GM23338 (cell line): ENCODE measurements around the gene AGAP1.

Experiments
- CREB1 ChIP-seq: fragments of 250-450 bp; sonication (Bioruptor Pico); IDR thresholded peaks from 2 replicates; pipeline ENCODE4 v1.5.0; 2020; ENCODE audit warnings: low read depth, mild to moderate bottlenecking, moderate library complexity
- EZH2 ChIP-seq: fragments of 200-600 bp; sonication (generic); IDR thresholded peaks from one replicate; pipeline ENCODE4 v1.8.0; 2017; ENCODE audit warnings: antibody characterized with exemption, mild to moderate bottlenecking, low read depth; ENCODE audit not compliant: unreplicated experiment
- EZH2phosphoT487 ChIP-seq: fragments of 200-600 bp; sonication (generic); IDR thresholded peaks from one replicate; pipeline ENCODE4 v1.8.1; 2018; ENCODE audit warnings: antibody characterized with exemption; ENCODE audit not compliant: unreplicated experiment
- JUNB ChIP-seq: IDR thresholded peaks from one replicate; pipeline ENCODE4 v1.6.1; 2016; ENCODE audit warnings: antibody characterized with exemption; ENCODE audit not compliant: unreplicated experiment
- NANOG ChIP-seq: IDR thresholded peaks from 2 replicates; pipeline ENCODE4 v1.6.1; 2016; ENCODE audit warnings: antibody characterized with exemption, borderline replicate concordance
- POLR2AphosphoS5 ChIP-seq: IDR thresholded peaks from 2 replicates; pipeline ENCODE4 v1.6.1; 2016; ENCODE audit warnings: antibody characterized with exemption, low read depth
- REST ChIP-seq: IDR thresholded peaks from one replicate; pipeline ENCODE4 v1.6.1; 2018; ENCODE audit warnings: antibody characterized with exemption; ENCODE audit not compliant: unreplicated experiment
- STAT1 ChIP-seq: IDR thresholded peaks from one replicate; pipeline ENCODE4 v1.6.1; 2016; ENCODE audit warnings: antibody characterized with exemption; ENCODE audit not compliant: unreplicated experiment
- ZNF114 ChIP-seq: fragments of 250-450 bp; sonication (Bioruptor Pico); IDR thresholded peaks from 2 replicates; pipeline ENCODE4 v1.5.0; 2020; ENCODE audit warnings: mild to moderate bottlenecking, moderate library complexity
- ZNF331 ChIP-seq: fragments of 250-450 bp; sonication (Bioruptor Pico); IDR thresholded peaks from 2 replicates; pipeline ENCODE4 v1.5.0; 2020; ENCODE audit warnings: low read depth, mild to moderate bottlenecking, moderate library complexity
- ZNF462 ChIP-seq: fragments of 250-450 bp; sonication (Bioruptor Pico); IDR thresholded peaks from 2 replicates; pipeline ENCODE4 v1.5.0; 2020; ENCODE audit warnings: mild to moderate bottlenecking, moderate library complexity
- TF ChIP-seq, protein P1 (sequence below), 2 experiments: fragments of 200-600 bp in 1 of 2; sonication (generic) in 1 of 2; conservative IDR thresholded peaks; 2 replicates each; pipeline versions ENCODE4 v1.5.1 to v1.6.1; 2016 to 2017; ENCODE audit warnings: antibody characterized with exemption in 2 of 2, low read depth in 2 of 2, mild to moderate bottlenecking in 2 of 2, moderate library complexity in 1 of 2
- TF ChIP-seq, protein P2 (sequence below): IDR thresholded peaks from 2 replicates; pipeline ENCODE4 v1.6.1; 2016; ENCODE audit warnings: antibody characterized with exemption

- TF ChIP-seq CREB1 (CRISPR knock-in tag) (no peak), EZH2 (no peak), POLR2AphosphoS5 (no peak), REST (no peak), ZNF331 (CRISPR knock-in tag) (no peak), JUNB (no peak), STAT1 (no peak), EZH2phosphoT487 (no peak), ZNF462 (CRISPR knock-in tag) (no peak), ZNF114 (no peak), NANOG (no peak)
- TF ChIP-seq, protein P1, sequence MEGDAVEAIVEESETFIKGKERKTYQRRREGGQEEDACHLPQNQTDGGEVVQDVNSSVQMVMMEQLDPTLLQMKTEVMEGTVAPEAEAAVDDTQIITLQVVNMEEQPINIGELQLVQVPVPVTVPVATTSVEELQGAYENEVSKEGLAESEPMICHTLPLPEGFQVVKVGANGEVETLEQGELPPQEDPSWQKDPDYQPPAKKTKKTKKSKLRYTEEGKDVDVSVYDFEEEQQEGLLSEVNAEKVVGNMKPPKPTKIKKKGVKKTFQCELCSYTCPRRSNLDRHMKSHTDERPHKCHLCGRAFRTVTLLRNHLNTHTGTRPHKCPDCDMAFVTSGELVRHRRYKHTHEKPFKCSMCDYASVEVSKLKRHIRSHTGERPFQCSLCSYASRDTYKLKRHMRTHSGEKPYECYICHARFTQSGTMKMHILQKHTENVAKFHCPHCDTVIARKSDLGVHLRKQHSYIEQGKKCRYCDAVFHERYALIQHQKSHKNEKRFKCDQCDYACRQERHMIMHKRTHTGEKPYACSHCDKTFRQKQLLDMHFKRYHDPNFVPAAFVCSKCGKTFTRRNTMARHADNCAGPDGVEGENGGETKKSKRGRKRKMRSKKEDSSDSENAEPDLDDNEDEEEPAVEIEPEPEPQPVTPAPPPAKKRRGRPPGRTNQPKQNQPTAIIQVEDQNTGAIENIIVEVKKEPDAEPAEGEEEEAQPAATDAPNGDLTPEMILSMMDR (conservative IDR thresholded peaks at IDR 0.05; ENCODE audit: low read depth in 2 of 2), result no peak
- TF ChIP-seq, protein P2, sequence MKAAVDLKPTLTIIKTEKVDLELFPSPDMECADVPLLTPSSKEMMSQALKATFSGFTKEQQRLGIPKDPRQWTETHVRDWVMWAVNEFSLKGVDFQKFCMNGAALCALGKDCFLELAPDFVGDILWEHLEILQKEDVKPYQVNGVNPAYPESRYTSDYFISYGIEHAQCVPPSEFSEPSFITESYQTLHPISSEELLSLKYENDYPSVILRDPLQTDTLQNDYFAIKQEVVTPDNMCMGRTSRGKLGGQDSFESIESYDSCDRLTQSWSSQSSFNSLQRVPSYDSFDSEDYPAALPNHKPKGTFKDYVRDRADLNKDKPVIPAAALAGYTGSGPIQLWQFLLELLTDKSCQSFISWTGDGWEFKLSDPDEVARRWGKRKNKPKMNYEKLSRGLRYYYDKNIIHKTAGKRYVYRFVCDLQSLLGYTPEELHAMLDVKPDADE, result no peak
These were observed 104.2 kb downstream of the AGAP1 start for GRCh38 chr2:235598026-235598425.
